Measurements from ENCODE around the gene SWT1.

DNA sequence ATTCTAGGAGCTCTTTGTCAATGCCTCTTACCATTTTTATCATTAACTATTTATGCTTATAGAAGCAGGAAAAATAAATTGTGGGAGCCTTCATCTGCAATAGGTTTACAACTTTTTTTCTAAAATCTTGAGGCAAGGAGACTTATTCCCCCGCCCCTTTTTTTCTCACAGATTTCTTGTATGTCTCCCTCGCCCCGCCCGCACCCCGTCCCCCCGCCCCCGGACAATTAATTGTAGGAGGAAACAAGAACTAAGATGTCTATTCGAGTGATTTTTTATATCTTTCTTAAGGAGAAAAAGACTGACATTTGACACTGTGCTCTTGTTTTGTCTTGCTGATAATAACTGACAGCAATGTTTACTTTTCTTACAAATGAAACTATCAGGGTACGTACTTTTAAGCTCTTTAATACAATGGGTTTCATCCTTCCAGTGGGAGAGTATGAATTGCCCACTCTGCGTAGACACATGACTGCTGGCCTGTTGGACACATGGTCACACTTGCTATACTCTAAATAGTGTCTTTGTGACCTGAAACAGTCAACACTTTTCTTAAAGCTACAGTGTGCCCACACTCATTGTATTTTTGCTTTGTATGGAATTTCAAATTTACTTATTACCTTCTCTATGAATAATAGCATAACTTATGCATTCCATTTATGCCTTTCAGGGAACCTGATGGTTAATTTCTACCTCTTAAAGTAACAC lies 161.6 kb downstream of the SWT1 start:
- no peak for TF ChIP-seq ARNTL (CRISPR knock-in tag; IDR thresholded peaks at IDR 0.05; ENCODE audit: borderline replicate concordance, low read depth)
- TF ChIP-seq PPARA (CRISPR knock-in tag; IDR thresholded peaks at IDR 0.05; ENCODE audit: borderline replicate concordance), result no peak
- no peak for TF ChIP-seq CSDC2 (CRISPR knock-in tag; IDR thresholded peaks at IDR 0.05)
- no peak for TF ChIP-seq ZFP3 (CRISPR knock-in tag; IDR thresholded peaks at IDR 0.05)
- TF ChIP-seq ESRRG (CRISPR knock-in tag; IDR thresholded peaks at IDR 0.05), result no peak
- TF ChIP-seq PATZ1 (CRISPR knock-in tag; IDR thresholded peaks at IDR 0.05; ENCODE audit: borderline replicate concordance), result no peak
- no peak for TF ChIP-seq ZNF70 (CRISPR knock-in tag; IDR thresholded peaks at IDR 0.05)
- TF ChIP-seq SNAI2 (CRISPR knock-in tag; IDR thresholded peaks at IDR 0.05), result no peak
- no peak for TF ChIP-seq TCF4 (CRISPR knock-in tag; IDR thresholded peaks at IDR 0.05; ENCODE audit: borderline replicate concordance)
- TF ChIP-seq, protein P1, sequence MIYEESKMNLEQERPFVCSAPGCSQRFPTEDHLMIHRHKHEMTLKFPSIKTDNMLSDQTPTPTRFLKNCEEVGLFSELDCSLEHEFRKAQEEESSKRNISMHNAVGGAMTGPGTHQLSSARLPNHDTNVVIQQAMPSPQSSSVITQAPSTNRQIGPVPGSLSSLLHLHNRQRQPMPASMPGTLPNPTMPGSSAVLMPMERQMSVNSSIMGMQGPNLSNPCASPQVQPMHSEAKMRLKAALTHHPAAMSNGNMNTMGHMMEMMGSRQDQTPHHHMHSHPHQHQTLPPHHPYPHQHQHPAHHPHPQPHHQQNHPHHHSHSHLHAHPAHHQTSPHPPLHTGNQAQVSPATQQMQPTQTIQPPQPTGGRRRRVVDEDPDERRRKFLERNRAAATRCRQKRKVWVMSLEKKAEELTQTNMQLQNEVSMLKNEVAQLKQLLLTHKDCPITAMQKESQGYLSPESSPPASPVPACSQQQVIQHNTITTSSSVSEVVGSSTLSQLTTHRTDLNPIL (CRISPR knock-in tag; IDR thresholded peaks at IDR 0.05; ENCODE audit: low read depth), result no peak
- TF ChIP-seq ZNF565 (CRISPR knock-in tag; conservative IDR thresholded peaks at IDR 0.05; ENCODE audit: low read depth), result no peak
- TF ChIP-seq ISL1 (CRISPR knock-in tag; IDR thresholded peaks at IDR 0.05), result no peak

Data from SK-N-SH treated with all-trans-retinoic acid at 6 μM for 48 hours (cell line).